CD14-positive monocyte (primary cell): ENCODE data around the gene KIF17. TPM values are rescaled to one million over a fixed set of nuclear protein-coding genes. Genes with fewer than 3 reads are reported as not detected.
A peak's percentile ranks its signal among the peaks of the same experiment; 100 is the strongest.

Source experiments
- DNase-seq, 3 donors: peaks; one replicate each; pipeline ENCODE4 v3.0.0-alpha.2; 2011 to 2022
- H2AFZ ChIP-seq: 2 replicates; pipeline ENCODE4 v1.6.0; 2012; ENCODE audit warnings: mild to moderate bottlenecking, low read depth, low read length, inconsistent platforms; ENCODE audit not compliant: insufficient read depth, poor library complexity, severe bottlenecking
- H3K27ac ChIP-seq, 2 donors: 1 replicate in 1 of 2; 2 replicates in 1 of 2; pipeline ENCODE4 v1.5.1; 2012 to 2013; ENCODE audit warnings: low read length in 2 of 2, control low read depth in 1 of 2, inconsistent platforms in 1 of 2, low read depth in 1 of 2, mild to moderate bottlenecking in 1 of 2
- H3K27me3 ChIP-seq, 2 donors: one replicate each; pipeline versions ENCODE4 v1.6.0 to v1.6.1; 2011 to 2013; ENCODE audit warnings: low read length in 2 of 2; ENCODE audit not compliant: control insufficient read depth in 2 of 2, insufficient read depth in 2 of 2
- H3K36me3 ChIP-seq, 2 donors: replicated peaks in 1 of 2; 1 replicate in 1 of 2; 2 replicates in 1 of 2; pipeline versions ENCODE4 v1.5.1 to v1.6.1; 2012 to 2013; ENCODE audit warnings: low read length in 2 of 2, control low read depth in 1 of 2, inconsistent platforms in 1 of 2, mild to moderate bottlenecking in 1 of 2; ENCODE audit not compliant: insufficient read depth in 2 of 2, control insufficient read depth in 1 of 2
- H3K4me1 ChIP-seq, 2 donors: 1 replicate in 1 of 2; 2 replicates in 1 of 2; pipeline versions ENCODE4 v1.5.1 to v1.6.1; 2012 to 2013; ENCODE audit warnings: low read length in 2 of 2, control low read depth in 1 of 2, inconsistent platforms in 1 of 2, mild to moderate bottlenecking in 1 of 2, moderate library complexity in 1 of 2; ENCODE audit not compliant: insufficient read depth in 2 of 2, control insufficient read depth in 1 of 2
- H3K4me2 ChIP-seq: replicated peaks from 2 replicates; pipeline ENCODE3; 2012; ENCODE audit warnings: low read length, moderate library complexity, mild to moderate bottlenecking; ENCODE audit not compliant: poor library complexity, severe bottlenecking; ENCODE audit errors: extremely low read depth
- H3K4me3 ChIP-seq, 3 experiments: fragments of 200-600 bp in 1 of 3; sonication (generic) in 1 of 3; replicated peaks in 1 of 3; 1 replicate in 2 of 3; 2 replicates in 1 of 3; pipeline ENCODE4 v1.5.1; 2011 to 2013; ENCODE audit warnings: low read length in 3 of 3, mild to moderate bottlenecking in 3 of 3, control low read depth in 2 of 3, low read depth in 2 of 3, inconsistent platforms in 1 of 3, moderate library complexity in 1 of 3
- H3K79me2 ChIP-seq: 2 replicates; pipeline ENCODE4 v1.6.0; 2012; ENCODE audit warnings: mild to moderate bottlenecking, control low read depth, inconsistent platforms, low read length, moderate library complexity; ENCODE audit not compliant: insufficient read depth
- H3K9ac ChIP-seq: 2 replicates; pipeline ENCODE4 v1.6.0; 2017; ENCODE audit warnings: low read length, mild to moderate bottlenecking; ENCODE audit not compliant: insufficient read depth, poor library complexity, severe bottlenecking
- H3K9me3 ChIP-seq, 2 donors: replicated peaks in 1 of 2; 1 replicate in 1 of 2; 2 replicates in 1 of 2; pipeline versions ENCODE4 v1.5.1 to v1.6.1; 2012 to 2013; ENCODE audit warnings: low read length in 2 of 2, control low read depth in 1 of 2; ENCODE audit not compliant: control insufficient read depth in 1 of 2, insufficient read depth in 1 of 2
- H4K20me1 ChIP-seq: 2 replicates; pipeline ENCODE4 v1.6.0; 2012; ENCODE audit warnings: mild to moderate bottlenecking, low read length, control low read depth, moderate library complexity; ENCODE audit not compliant: insufficient read depth
- H3K27ac Mint-ChIP-seq, 7 donors: one replicate each; pipeline ENCODE4 v1.8.0; 2020; ENCODE audit warnings: mild to moderate bottlenecking in 7 of 7, mixed read lengths in 7 of 7, moderate library complexity in 6 of 7, inconsistent platforms in 2 of 7
- H3K27me3 Mint-ChIP-seq, 3 donors: one replicate each; pipeline ENCODE4 v1.8.0; 2021 to 2022; ENCODE audit warnings: low read depth in 3 of 3, mild to moderate bottlenecking in 3 of 3, mixed read lengths in 3 of 3, moderate library complexity in 3 of 3, inconsistent platforms in 1 of 3
- H3K36me3 Mint-ChIP-seq, 2 donors: one replicate each; pipeline ENCODE4 v1.8.0; 2020; ENCODE audit warnings: mixed read lengths in 2 of 2, inconsistent platforms in 1 of 2, mild to moderate bottlenecking in 1 of 2
- H3K4me1 Mint-ChIP-seq: one replicate; pipeline ENCODE4 v1.8.0; 2020; ENCODE audit warnings: mild to moderate bottlenecking, mixed read lengths
- H3K4me3 Mint-ChIP-seq, 2 donors: one replicate each; pipeline ENCODE4 v1.8.0; 2020; ENCODE audit warnings: mild to moderate bottlenecking in 2 of 2, mixed read lengths in 2 of 2, moderate library complexity in 1 of 2
- H3K9me3 Mint-ChIP-seq, 7 donors: one replicate each; pipeline ENCODE4 v1.8.0; 2020 to 2022; ENCODE audit warnings: mixed read lengths in 7 of 7, mild to moderate bottlenecking in 6 of 7, moderate library complexity in 6 of 7, inconsistent platforms in 2 of 7
- CTCF ChIP-seq: fragments of 200-600 bp; IDR thresholded peaks from one replicate; pipeline ENCODE4 v1.8.0; 2022; ENCODE audit warnings: antibody characterized with exemption, mild to moderate bottlenecking
- WGBS: methylation state at CpG from one replicate; pipeline ENCODE4 v1.1.5; 2013; ENCODE audit warnings: missing lambda C conversion rate; ENCODE audit not compliant: insufficient coverage; 5-methylcytosine and 5-hydroxymethylcytosine counted together
- intact Hi-C, 2 donors: fragments of 100-400 bp; cut with micrococcal nuclease; formaldehyde crosslinking; loops; one replicate each; pipeline versions ENCODE4 v1.15.0 to v1.15.1; 2023
- polyA plus RNA-seq, 3 donors: library from polyadenylated mRNA; depleted of rRNA in 1 of 3; unstranded in 2 of 3; stranded (reverse) in 1 of 3; fragments of 300-500 nt in 2 of 3; fragments of >200 nt in 1 of 3; fragmentation: Illumina TruSeq in 2 of 3; gene quantifications; 1 replicate in 2 of 3; 2 replicates in 1 of 3; pipeline ENCODE4 v1.2.3, GENCODE V29; 2012 to 2021

Gene KIF17
- polyA plus RNA-seq, 3 donors, result 0.16 TPM; not detected in 2

- intact Hi-C loops, result no loop called here
- no peak for DNase-seq
- Mint-ChIP-seq H3K36me3 (peaks cover 0 to 1% of the 10 kb centered on the region in 2 donors), H3K4me3 (peak overlapping the region in 1 of 2 donors; percentile 19), H3K4me1 (peaks cover 7% of the 10 kb centered on the region), H3K9me3 (peaks cover 0 to 12% (median 2%) of the 10 kb centered on the region in 7 donors), H3K27ac (no peak overlapping the region), H3K27me3 (peaks cover 28 to 37% (median 37%) of the 10 kb centered on the region in 3 donors)
- Histone ChIP-seq H3K4me3 (no peak overlapping the region), H3K4me2 (no peak overlapping the region), H3K27me3 (peaks cover 17 to 35% of the 10 kb centered on the region in 2 donors), H4K20me1 (no peaks in the 10 kb centered on the region), H3K36me3 (no peaks in the 10 kb centered on the region), H2AFZ (no peak overlapping the region), H3K9me3 (peaks cover 0 to 10% of the 10 kb centered on the region in 2 donors), H3K79me2 (no peaks in the 10 kb centered on the region), H3K27ac (no peak overlapping the region), H3K9ac (no peak overlapping the region), H3K4me1 (peaks cover 1 to 2% of the 10 kb centered on the region in 2 donors)
- no peak for TF ChIP-seq CTCF
- 95% methylated on average over 23 of the region's 25 CpGs for WGBS
These were observed 8.5 kb upstream of the KIF17 start for GRCh38 chr1:20726118-20726911.

GRCh38 chr1:20725189-20726117, 7.6 kb upstream of the KIF17 start:
- Mint-ChIP-seq H3K27ac (no peak overlapping the region), H3K9me3 (peaks cover 0 to 8% (median 1%) of the 10 kb centered on the region in 7 donors), H3K4me1 (peaks cover 5% of the 10 kb centered on the region), H3K27me3 (peaks cover 22 to 34% (median 32%) of the 10 kb centered on the region in 3 donors), H3K4me3 (no peak overlapping the region), H3K36me3 (no peaks in the 10 kb centered on the region)
- peak in 1 of 3 donors; percentile 40 for DNase-seq
- H3K9ac ChIP-seq, result no peak overlapping the region
- no peak overlapping the region for H3K4me3 ChIP-seq
- H3K4me2 ChIP-seq, result no peak overlapping the region
- intact Hi-C loops, result no loop called here
- no peak overlapping the region for H2AFZ ChIP-seq
- H3K36me3 ChIP-seq, result no peaks in the 10 kb centered on the region
- no peak for TF ChIP-seq CTCF
- no peaks in the 10 kb centered on the region for H3K4me1 ChIP-seq
- H3K9me3 ChIP-seq, result peaks cover 0 to 1% of the 10 kb centered on the region in 2 donors
- H4K20me1 ChIP-seq, result no peaks in the 10 kb centered on the region
- peaks cover 10 to 26% of the 10 kb centered on the region in 2 donors for H3K27me3 ChIP-seq
- 86% methylated on average over 21 of the region's 29 CpGs for WGBS
- no peaks in the 10 kb centered on the region for H3K79me2 ChIP-seq
- H3K27ac ChIP-seq, result no peak overlapping the region
